Small intestine (tissue), 7 donors: ENCODE results near the gene PLXNA4. TPM values are rescaled to one million over a fixed set of nuclear protein-coding genes. Genes with fewer than 3 reads are reported as not detected.

Source experiments
- DNase-seq, 2 donors: peaks; one replicate each; pipeline versions ENCODE4 v3.0.0 to v3.0.0-alpha.2; 2013
- FAIRE-seq: peaks from 2 replicates; lab custom pipeline; 2012; peaks lifted over from hg19 to GRCh38; lab: Jason Lieb, UNC
- H3K27ac ChIP-seq, 3 donors: one replicate each; pipeline ENCODE4 v1.5.1; 2013; ENCODE audit warnings: low read length in 2 of 3, mild to moderate bottlenecking in 2 of 3, control low read depth in 1 of 3, inconsistent platforms in 1 of 3, low read depth in 1 of 3, moderate library complexity in 1 of 3
- H3K27me3 ChIP-seq, 3 donors: one replicate each; pipeline ENCODE4 v1.6.1; 2013; ENCODE audit warnings: low read length in 3 of 3, inconsistent platforms in 1 of 3; ENCODE audit not compliant: control insufficient read depth in 3 of 3, insufficient read depth in 3 of 3
- H3K36me3 ChIP-seq, 3 donors: one replicate each; pipeline ENCODE4 v1.6.1; 2013; ENCODE audit warnings: low read length in 3 of 3, inconsistent platforms in 1 of 3, low read depth in 1 of 3, mild to moderate bottlenecking in 1 of 3, moderate library complexity in 1 of 3; ENCODE audit not compliant: control insufficient read depth in 3 of 3, insufficient read depth in 2 of 3
- H3K4me1 ChIP-seq, 3 donors: one replicate each; pipeline ENCODE4 v1.6.1; 2013; ENCODE audit warnings: low read length in 2 of 3, inconsistent platforms in 1 of 3, low read depth in 1 of 3, mild to moderate bottlenecking in 1 of 3, moderate library complexity in 1 of 3; ENCODE audit not compliant: control insufficient read depth in 3 of 3, insufficient read depth in 2 of 3
- H3K4me3 ChIP-seq, 3 donors: one replicate each; pipeline ENCODE4 v1.5.1; 2013; ENCODE audit warnings: low read length in 3 of 3, control low read depth in 1 of 3, inconsistent platforms in 1 of 3, low read depth in 1 of 3, mild to moderate bottlenecking in 1 of 3, moderate library complexity in 1 of 3
- H3K9me3 ChIP-seq, 2 donors: one replicate each; pipeline ENCODE4 v1.6.1; 2013; ENCODE audit warnings: low read depth in 1 of 2, low read length in 1 of 2; ENCODE audit not compliant: control insufficient read depth in 2 of 2, insufficient read depth in 1 of 2
- WGBS, 3 donors: extraction: QIAGEN DNeasy Blood & Tissue Kit; methylation state at CpG; one replicate each; pipeline ENCODE4 v1.1.7; 2013; 5-methylcytosine and 5-hydroxymethylcytosine counted together
- polyA plus RNA-seq, 4 donors: library from polyadenylated mRNA; stranded (reverse) in 3 of 4; unstranded in 1 of 4; fragments of 200-250 nt in 3 of 4; fragments of 120-200 nt in 1 of 4; gene quantifications; one replicate each; pipeline versions ENCODE4 v1.2.1 to v1.2.3, GENCODE V29; 2013
- donor health status: healthy with polysubstance abuse.
- donor health status: control.
- donor health status: control.
- donor health status: Bipolar disorder and iron deficiency.
- donor health status: healthy.

Gene PLXNA4
- polyA plus RNA-seq, 4 donors = under 0.01 to 3.9 (median 1.2) TPM; not detected in 1

GRCh38 chr7:132256721-132257212 is 319.5 kb downstream of the PLXNA4 start:
- DNase-seq = no peak
- FAIRE-seq = no peak
- H3K4me3 ChIP-seq = no peak overlapping the region
- H3K4me1 ChIP-seq = peaks cover 0 to 2% (median 0%) of the 10 kb centered on the region in 3 donors
- H3K27me3 ChIP-seq = no peaks in the 10 kb centered on the region
- no peaks in the 10 kb centered on the region for H3K36me3 ChIP-seq
- no peaks in the 10 kb centered on the region for H3K9me3 ChIP-seq
- peak overlapping the region in 1 of 3 donors; percentile 53 for H3K27ac ChIP-seq
- 77 to 90% (median 77%) methylated on average over 6 of the region's 6 CpGs for WGBS, 3 donors

- DNase-seq = peak; percentile 10 to 14
- H3K27ac ChIP-seq = no peak overlapping the region
- H3K4me3 ChIP-seq = no peak overlapping the region
- H3K4me1 ChIP-seq = peaks cover 0 to 7% (median 2%) of the 10 kb centered on the region in 3 donors
- WGBS, 3 donors = 24 to 51% (median 24%) methylated on average over 6 of the region's 6 CpGs
- no peak for FAIRE-seq
- no peaks in the 10 kb centered on the region for H3K9me3 ChIP-seq
- H3K27me3 ChIP-seq = no peaks in the 10 kb centered on the region
- H3K36me3 ChIP-seq = no peaks in the 10 kb centered on the region
These were observed 320.4 kb downstream of the PLXNA4 start for GRCh38 chr7:132255898-132256297.

GRCh38 chr7:132255115-132255797 is 321.0 kb downstream of the PLXNA4 start:
- Histone ChIP-seq H3K4me1 (peaks cover 5 to 7% (median 7%) of the 10 kb centered on the region in 3 donors), H3K4me3 (no peak overlapping the region), H3K9me3 (no peaks in the 10 kb centered on the region), H3K36me3 (no peaks in the 10 kb centered on the region), H3K27me3 (no peaks in the 10 kb centered on the region), H3K27ac (peak overlapping the region in 1 of 3 donors; percentile 22)
- DNase-seq = no peak
- 83 to 89% (median 83%) methylated on average over 3 of the region's 3 CpGs for WGBS, 3 donors
- no peak for FAIRE-seq

- peaks cover 5 to 7% (median 7%) of the 10 kb centered on the region in 3 donors for H3K4me1 ChIP-seq
- FAIRE-seq = no peak
- 84 to 93% (median 92%) methylated on average over 12 of the region's 12 CpGs for WGBS, 3 donors
These were observed 321.8 kb downstream of the PLXNA4 start for GRCh38 chr7:132254455-132254854.

GRCh38 chr7:132252793-132253100 is 323.5 kb downstream of the PLXNA4 start:
- H3K4me3 ChIP-seq = no peak overlapping the region
- H3K4me1 ChIP-seq = peaks cover 5 to 7% (median 7%) of the 10 kb centered on the region in 3 donors
- no peaks in the 10 kb centered on the region for H3K36me3 ChIP-seq
- no peak for DNase-seq
- H3K27ac ChIP-seq = no peak overlapping the region
- peaks cover 0 to under 1% (median 0%) of the 10 kb centered on the region in 3 donors for H3K27me3 ChIP-seq
- WGBS, 3 donors = 32 to 42% (median 37%) methylated on average over 2 of the region's 2 CpGs
- FAIRE-seq = no peak
- H3K9me3 ChIP-seq = no peaks in the 10 kb centered on the region

More at GRCh38 chr7:132254455-132254854, 321.8 kb downstream of the PLXNA4 start:
- DNase-seq = no peak
- H3K4me3 ChIP-seq = no peak overlapping the region
- H3K27me3 ChIP-seq = no peaks in the 10 kb centered on the region
- no peaks in the 10 kb centered on the region for H3K36me3 ChIP-seq
- no peak overlapping the region for H3K27ac ChIP-seq
- H3K9me3 ChIP-seq = no peaks in the 10 kb centered on the region

GRCh38 chr7:132251327-132251659 is 325.0 kb downstream of the PLXNA4 start:
- DNase-seq (peak; percentile 52 to 74), FAIRE-seq (no peak)
- Histone ChIP-seq H3K4me1 (peaks cover 5 to 7% (median 7%) of the 10 kb centered on the region in 3 donors), H3K27me3 (peaks cover 0 to 3% (median 0%) of the 10 kb centered on the region in 3 donors), H3K36me3 (no peaks in the 10 kb centered on the region), H3K27ac (peak overlapping the region in 1 of 3 donors; percentile 80), H3K9me3 (no peaks in the 10 kb centered on the region), H3K4me3 (no peak overlapping the region)
- 10 to 31% (median 18%) methylated on average over 5 of the region's 5 CpGs for WGBS, 3 donors

- peaks cover 0 to 3% (median 0%) of the 10 kb centered on the region in 3 donors for H3K27me3 ChIP-seq
- WGBS, 3 donors = 13 to 38% (median 25%) methylated on average over 4 of the region's 4 CpGs
- H3K4me3 ChIP-seq = no peak overlapping the region
- H3K27ac ChIP-seq = peak overlapping the region in 1 of 3 donors; percentile 80
- H3K9me3 ChIP-seq = no peaks in the 10 kb centered on the region
- DNase-seq = peak; percentile 3 to 15
- H3K4me1 ChIP-seq = peaks cover 5 to 7% (median 7%) of the 10 kb centered on the region in 3 donors
- no peak for FAIRE-seq
- H3K36me3 ChIP-seq = no peaks in the 10 kb centered on the region
These were observed 325.6 kb downstream of the PLXNA4 start for GRCh38 chr7:132250480-132251326.

GRCh38 chr7:132249256-132249971 is 326.9 kb downstream of the PLXNA4 start:
- peak; percentile 25 to 57 for DNase-seq
- peaks cover 5 to 7% (median 7%) of the 10 kb centered on the region in 3 donors for H3K4me1 ChIP-seq
- H3K36me3 ChIP-seq = no peaks in the 10 kb centered on the region
- no peaks in the 10 kb centered on the region for H3K9me3 ChIP-seq
- WGBS, 3 donors = 33 to 56% (median 52%) methylated on average over 19 of the region's 19 CpGs
- no peak for FAIRE-seq
- H3K4me3 ChIP-seq = no peak overlapping the region
- H3K27ac ChIP-seq = no peak overlapping the region
- peaks cover 0 to 3% (median 0%) of the 10 kb centered on the region in 3 donors for H3K27me3 ChIP-seq
